ENCODE data around the gene DEFB123.

The DEFB123 gene

DNA sequence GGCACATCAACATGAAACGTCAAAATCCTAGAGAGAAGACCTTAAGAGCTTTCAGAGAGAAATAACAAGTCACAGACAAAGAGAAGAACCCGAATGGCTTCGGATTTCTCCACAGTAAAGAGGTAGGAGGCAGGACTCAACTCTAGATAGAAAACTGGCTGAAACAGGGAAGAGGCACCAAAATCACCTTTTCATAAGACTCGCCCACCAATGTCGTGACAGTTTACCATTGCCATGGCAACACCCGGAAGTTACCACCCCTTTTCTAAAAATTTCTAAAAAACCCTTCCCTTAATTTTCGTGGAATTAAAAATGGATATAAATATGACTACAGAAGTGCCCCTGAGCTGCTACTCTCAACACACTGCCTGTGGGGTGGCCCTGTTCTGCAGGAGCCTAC, 22.1 kb upstream of the DEFB123 start:
- TF ChIP-seq, protein P1, sequence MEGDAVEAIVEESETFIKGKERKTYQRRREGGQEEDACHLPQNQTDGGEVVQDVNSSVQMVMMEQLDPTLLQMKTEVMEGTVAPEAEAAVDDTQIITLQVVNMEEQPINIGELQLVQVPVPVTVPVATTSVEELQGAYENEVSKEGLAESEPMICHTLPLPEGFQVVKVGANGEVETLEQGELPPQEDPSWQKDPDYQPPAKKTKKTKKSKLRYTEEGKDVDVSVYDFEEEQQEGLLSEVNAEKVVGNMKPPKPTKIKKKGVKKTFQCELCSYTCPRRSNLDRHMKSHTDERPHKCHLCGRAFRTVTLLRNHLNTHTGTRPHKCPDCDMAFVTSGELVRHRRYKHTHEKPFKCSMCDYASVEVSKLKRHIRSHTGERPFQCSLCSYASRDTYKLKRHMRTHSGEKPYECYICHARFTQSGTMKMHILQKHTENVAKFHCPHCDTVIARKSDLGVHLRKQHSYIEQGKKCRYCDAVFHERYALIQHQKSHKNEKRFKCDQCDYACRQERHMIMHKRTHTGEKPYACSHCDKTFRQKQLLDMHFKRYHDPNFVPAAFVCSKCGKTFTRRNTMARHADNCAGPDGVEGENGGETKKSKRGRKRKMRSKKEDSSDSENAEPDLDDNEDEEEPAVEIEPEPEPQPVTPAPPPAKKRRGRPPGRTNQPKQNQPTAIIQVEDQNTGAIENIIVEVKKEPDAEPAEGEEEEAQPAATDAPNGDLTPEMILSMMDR (IDR thresholded peaks at IDR 0.05): no peak

DNA sequence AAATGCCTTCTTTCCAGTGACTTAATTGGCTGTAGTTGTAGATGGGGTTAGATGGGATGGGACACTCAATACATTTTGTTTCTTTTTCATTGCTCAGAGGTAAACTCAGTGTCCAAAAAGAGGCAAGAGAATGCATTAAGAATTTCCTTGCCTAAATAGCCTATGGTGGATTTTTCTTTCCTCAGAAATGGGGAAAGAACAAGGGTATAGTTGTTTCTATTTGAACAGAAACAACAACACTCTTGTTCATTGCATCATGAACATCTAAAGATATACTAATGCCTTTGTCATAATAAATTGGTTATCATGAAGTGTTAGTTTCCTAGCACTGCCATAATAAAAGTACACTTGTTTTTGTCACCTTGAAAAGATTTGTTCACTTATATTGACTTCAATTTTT, 14.6 kb upstream of the DEFB123 start:
- TF ChIP-seq, protein P1 (IDR thresholded peaks at IDR 0.05): no peak

DNA sequence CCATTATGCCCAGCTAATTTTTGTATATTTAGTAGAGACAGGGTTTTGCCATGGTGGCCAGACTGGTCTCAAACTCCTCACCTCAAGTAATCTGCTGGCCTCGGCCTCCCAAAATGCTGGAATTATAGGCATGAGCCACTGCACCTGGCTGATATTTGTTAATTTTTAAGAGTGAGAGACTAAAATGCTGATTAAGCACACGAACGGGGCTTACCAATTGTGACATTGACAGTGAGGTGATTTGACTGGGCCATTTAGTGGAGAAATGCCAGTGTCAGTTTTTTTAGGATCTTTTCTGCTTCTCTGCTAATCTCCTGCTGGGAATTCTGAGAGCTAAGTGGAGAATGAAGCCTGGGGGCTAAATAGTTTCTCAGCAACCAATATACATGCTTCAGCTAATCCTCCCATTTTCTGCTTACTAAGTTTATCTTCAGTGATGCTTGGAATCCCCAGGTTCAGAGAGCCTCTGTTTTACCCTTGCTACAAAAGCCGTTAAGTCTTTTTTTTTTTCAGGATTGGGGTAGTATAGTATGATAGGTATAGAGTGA, 9.8 kb upstream of the DEFB123 start:
- TF ChIP-seq, protein P1 (IDR thresholded peaks at IDR 0.05): no peak

DNA sequence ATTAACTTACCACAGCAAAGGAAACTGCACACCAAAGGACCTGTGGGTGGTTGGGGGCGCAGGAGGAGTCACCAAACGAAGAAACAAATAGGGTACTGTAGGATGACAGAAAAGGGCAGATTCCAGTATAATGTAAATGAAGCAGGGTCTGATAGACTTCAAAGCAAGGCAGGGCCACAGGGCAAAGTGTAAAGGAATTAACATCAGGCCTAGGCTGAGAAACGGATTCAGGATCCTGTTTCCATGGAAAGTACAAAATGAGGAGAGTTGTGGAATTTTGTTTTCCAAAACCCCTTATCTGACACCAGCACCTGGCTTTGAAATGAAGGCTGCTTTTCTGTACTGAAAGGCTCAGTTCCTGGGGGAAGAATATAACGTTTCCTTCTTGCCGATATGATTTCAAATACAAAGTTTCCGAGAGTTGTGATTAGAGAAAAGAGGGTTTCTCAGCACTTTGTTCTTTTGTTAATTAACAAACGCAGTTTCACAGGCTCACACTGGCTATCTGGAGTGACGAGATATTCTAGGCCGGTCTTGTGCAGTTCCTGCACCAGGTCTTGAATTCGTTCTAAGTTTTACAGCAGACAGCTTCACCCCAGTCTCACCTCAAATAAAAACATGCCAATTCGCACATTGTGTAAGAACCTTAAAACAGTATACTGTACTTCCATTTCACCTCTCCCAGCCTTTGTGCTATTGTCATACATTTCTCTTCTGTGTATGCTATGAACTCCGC, 5.8 kb downstream of the DEFB123 start:
- TF ChIP-seq, protein P1 (IDR thresholded peaks at IDR 0.05): no peak

DNA sequence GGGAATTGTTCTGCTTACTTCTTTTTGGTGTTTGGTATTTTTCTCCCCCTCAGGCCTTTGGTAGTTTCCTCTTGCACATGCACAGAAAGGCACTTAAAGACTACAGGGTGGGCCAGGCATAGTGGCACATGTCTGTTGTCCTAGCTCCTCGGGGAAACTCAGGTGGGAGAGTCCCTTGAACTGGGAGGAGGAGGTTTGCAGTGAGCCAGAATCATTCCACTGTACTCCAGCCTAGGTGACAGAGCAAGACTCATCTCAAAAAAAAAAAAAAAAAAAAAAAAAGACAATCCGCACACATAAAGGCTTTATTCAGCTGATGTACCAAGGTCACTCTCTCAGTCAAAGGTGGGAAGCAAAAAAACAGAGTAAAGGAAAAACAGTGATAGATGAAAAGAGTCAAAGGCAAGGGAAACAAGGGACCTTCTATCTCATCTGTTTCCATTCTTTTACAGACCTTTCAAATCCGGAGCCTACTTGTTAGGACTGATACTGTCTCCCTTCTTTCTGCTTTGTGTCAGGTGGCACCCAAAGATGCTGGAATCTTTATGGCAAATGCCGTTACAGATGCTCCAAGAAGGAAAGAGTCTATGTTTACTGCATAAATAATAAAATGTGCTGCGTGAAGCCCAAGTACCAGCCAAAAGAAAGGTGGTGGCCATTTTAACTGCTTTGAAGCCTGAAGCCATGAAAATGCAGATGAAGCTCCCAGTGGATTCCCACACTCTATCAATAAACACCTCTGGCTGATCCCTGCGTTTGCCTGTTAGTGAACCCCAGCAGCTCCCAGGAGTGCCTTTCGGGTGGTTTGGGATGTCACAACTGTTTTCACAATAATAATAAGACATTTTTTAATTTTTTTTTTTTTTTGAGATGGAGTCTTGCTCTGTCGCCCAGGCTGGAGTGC, 9.3 kb downstream of the DEFB123 start:
- TF ChIP-seq, protein P1 (IDR thresholded peaks at IDR 0.05): no peak

DNA sequence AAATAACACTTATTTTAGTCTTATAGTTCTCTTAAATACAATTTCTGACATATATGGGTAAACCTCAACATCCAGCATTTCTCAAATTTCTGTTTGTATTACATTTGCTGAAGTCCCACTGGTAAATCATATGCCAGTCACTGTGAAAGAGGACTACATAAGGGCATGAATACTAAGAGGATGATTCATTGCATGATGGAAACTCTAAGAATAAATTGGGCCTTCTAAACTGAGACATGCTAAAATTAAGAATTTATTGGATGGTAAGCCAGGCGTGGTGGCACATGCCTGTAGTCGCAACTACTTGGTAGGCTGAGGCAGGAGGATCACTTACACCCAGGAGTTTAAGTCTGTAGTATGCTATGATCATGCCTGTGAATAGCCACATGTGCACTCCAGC, 12.1 kb downstream of the DEFB123 start:
- TF ChIP-seq, protein P1 (IDR thresholded peaks at IDR 0.05): no peak

DNA sequence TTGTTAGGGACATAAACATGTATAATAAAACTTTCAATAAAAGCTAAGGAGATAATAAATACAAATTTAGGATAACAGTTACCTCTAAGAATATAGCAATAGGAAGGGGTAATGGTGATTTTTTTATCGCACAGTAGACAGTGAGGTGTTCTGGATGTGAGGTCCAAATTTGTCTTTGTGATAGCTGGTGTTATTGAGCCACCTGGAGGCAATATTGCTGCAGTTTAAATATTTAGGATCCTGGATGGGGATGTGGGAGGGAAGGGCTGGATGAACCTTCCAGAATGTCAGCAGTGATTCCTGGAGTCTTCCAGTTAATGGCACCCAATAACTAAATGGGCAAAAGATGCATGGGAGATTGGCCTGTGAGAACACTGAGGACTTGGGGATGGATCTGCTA, 13.9 kb downstream of the DEFB123 start:
- TF ChIP-seq, protein P1 (IDR thresholded peaks at IDR 0.05): no peak

All from LNCAP (cell line).